Karpas-422 (cell line): ENCODE data around the gene IRF2. TPM values are rescaled to one million over a fixed set of nuclear protein-coding genes. Genes with fewer than 3 reads are reported as not detected.

Source experiments
- DNase-seq: peaks from one replicate; pipeline ENCODE4 v3.0.0-alpha.2; 2015
- H2AFZ ChIP-seq: fragments of 200-600 bp; sonication (generic); 2 replicates; pipeline ENCODE4 v1.6.1; 2014; ENCODE audit warnings: antibody characterized with exemption, low read length, mixed read lengths
- H3K27ac ChIP-seq: fragments of 200-600 bp; sonication (generic); 2 replicates; pipeline ENCODE4 v1.5.1; 2014; ENCODE audit warnings: mild to moderate bottlenecking, low read length, moderate library complexity
- H3K27me3 ChIP-seq: fragments of 200-600 bp; sonication (generic); 2 replicates; pipeline ENCODE4 v1.6.1; 2014; ENCODE audit warnings: low read length, mixed read lengths
- H3K36me3 ChIP-seq: fragments of 200-600 bp; sonication (generic); 2 replicates; pipeline ENCODE4 v1.6.1; 2014; ENCODE audit warnings: low read length, mixed read lengths; ENCODE audit not compliant: insufficient read depth
- H3K4me1 ChIP-seq: fragments of 200-600 bp; sonication (generic); 2 replicates; pipeline ENCODE4 v1.6.1; 2014; ENCODE audit warnings: mild to moderate bottlenecking, low read length, mixed read lengths
- H3K4me2 ChIP-seq: fragments of 200-600 bp; sonication (generic); 2 replicates; pipeline ENCODE4 v1.6.1; 2014; ENCODE audit warnings: low read length, low read depth, mild to moderate bottlenecking; ENCODE audit not compliant: poor library complexity, severe bottlenecking
- H3K4me3 ChIP-seq: fragments of 200-600 bp; sonication (generic); 2 replicates; pipeline ENCODE4 v1.5.1; 2014; ENCODE audit warnings: mild to moderate bottlenecking, antibody characterized with exemption, low read length, mixed read lengths
- H3K79me2 ChIP-seq: fragments of 200-600 bp; sonication (generic); 2 replicates; pipeline ENCODE4 v1.6.1; 2014; ENCODE audit warnings: mild to moderate bottlenecking, low read length, mixed read lengths
- H3K9ac ChIP-seq: fragments of 200-600 bp; sonication (generic); 2 replicates; pipeline ENCODE4 v1.6.0; 2014; ENCODE audit warnings: low read length
- H3K9me2 ChIP-seq: fragments of 200-600 bp; sonication (generic), shearing (Covaris generic); replicated peaks from 2 replicates; pipeline ENCODE4 v1.6.0; 2014; ENCODE audit warnings: mild to moderate bottlenecking, low read length, moderate library complexity; ENCODE audit not compliant: insufficient read depth
- H3K9me3 ChIP-seq: fragments of 300-700, 200-600 bp; sonication (generic); 2 replicates; pipeline ENCODE4 v1.6.1; 2014; ENCODE audit warnings: low read length, mixed read lengths
- H4K20me1 ChIP-seq: fragments of 200-600 bp; sonication (generic); 2 replicates; pipeline ENCODE4 v1.6.1; 2014; ENCODE audit warnings: mild to moderate bottlenecking, antibody characterized with exemption, low read length, low read depth; ENCODE audit not compliant: insufficient read depth
- total RNA-seq: library from RNA; depleted of rRNA; stranded (reverse); fragments of >200 nt; shearing (Covaris generic); gene quantifications from 2 replicates; pipeline ENCODE4 v1.2.3, GENCODE V29; 2014; ENCODE audit warnings: low replicate concordance

IRF2 gene
- total RNA-seq, 1 experiment from 2014 or later = 35.5 TPM

GRCh38 chr4:184387351-184387750 lies 87.0 kb downstream of the IRF2 start:
- H3K9me2 ChIP-seq = no peaks in the 10 kb centered on the region
- no peaks in the 10 kb centered on the region for H3K27me3 ChIP-seq
- peaks cover 79% of the 10 kb centered on the region for H3K4me1 ChIP-seq
- peak overlapping the region; percentile 67 for H3K9ac ChIP-seq
- H3K27ac ChIP-seq = peak overlapping the region; percentile 99
- H3K9me3 ChIP-seq = no peaks in the 10 kb centered on the region
- no peak overlapping the region for H2AFZ ChIP-seq
- peak overlapping the region; percentile 81 for H3K4me2 ChIP-seq
- DNase-seq = peak; percentile 84
- H3K79me2 ChIP-seq = no peaks in the 10 kb centered on the region
- H3K4me3 ChIP-seq = peak overlapping the region; percentile 50
- H3K36me3 ChIP-seq = peaks cover 8% of the 10 kb centered on the region; the same call in 1 of the 2 replicates
- H4K20me1 ChIP-seq = no peaks in the 10 kb centered on the region

- Histone ChIP-seq H3K4me3 (peak overlapping the region; percentile 50; the same call in 1 of the 2 replicates), H3K4me1 (peaks cover 70% of the 10 kb centered on the region), H3K9ac (peak overlapping the region; percentile 67), H3K9me2 (no peaks in the 10 kb centered on the region), H3K36me3 (peaks cover 4% of the 10 kb centered on the region; the same call in 1 of the 2 replicates), H4K20me1 (no peaks in the 10 kb centered on the region), H3K79me2 (no peaks in the 10 kb centered on the region), H3K9me3 (no peaks in the 10 kb centered on the region), H3K27ac (peak overlapping the region; percentile 99), H3K27me3 (no peaks in the 10 kb centered on the region), H2AFZ (no peak overlapping the region), H3K4me2 (peak overlapping the region; percentile 81)
- peak; percentile 73 for DNase-seq
Observed at GRCh38 chr4:184386271-184386781, 88.0 kb downstream of the IRF2 start.

GRCh38 chr4:184385705-184386141 lies 88.6 kb downstream of the IRF2 start:
- H3K79me2 ChIP-seq = no peaks in the 10 kb centered on the region
- peak overlapping the region; percentile 50; the same call in 1 of the 2 replicates for H3K4me3 ChIP-seq
- H3K27ac ChIP-seq = peak overlapping the region; percentile 99
- peak; percentile 75 for DNase-seq
- no peaks in the 10 kb centered on the region for H4K20me1 ChIP-seq
- H3K9ac ChIP-seq = peak overlapping the region; percentile 61
- no peaks in the 10 kb centered on the region; the same call in 1 of the 2 replicates for H3K36me3 ChIP-seq
- H3K4me2 ChIP-seq = peak overlapping the region; percentile 81
- no peaks in the 10 kb centered on the region for H3K27me3 ChIP-seq
- H3K4me1 ChIP-seq = peaks cover 66% of the 10 kb centered on the region
- H3K9me3 ChIP-seq = no peaks in the 10 kb centered on the region
- H2AFZ ChIP-seq = no peak overlapping the region
- H3K9me2 ChIP-seq = no peaks in the 10 kb centered on the region

GRCh38 chr4:184384810-184385557 lies 89.4 kb downstream of the IRF2 start:
- H3K4me2 ChIP-seq = peak overlapping the region; percentile 81
- no peaks in the 10 kb centered on the region; the same call in 1 of the 2 replicates for H3K36me3 ChIP-seq
- H2AFZ ChIP-seq = no peak overlapping the region
- DNase-seq = peak; percentile 69
- peak overlapping the region; percentile 61 for H3K9ac ChIP-seq
- peak overlapping the region; percentile 99 for H3K27ac ChIP-seq
- H3K9me3 ChIP-seq = no peaks in the 10 kb centered on the region
- peak overlapping the region; percentile 50 for H3K4me3 ChIP-seq
- no peaks in the 10 kb centered on the region for H4K20me1 ChIP-seq
- H3K27me3 ChIP-seq = no peaks in the 10 kb centered on the region
- no peaks in the 10 kb centered on the region for H3K79me2 ChIP-seq
- H3K9me2 ChIP-seq = no peaks in the 10 kb centered on the region
- peaks cover 66% of the 10 kb centered on the region for H3K4me1 ChIP-seq

GRCh38 chr4:184384056-184384809 lies 90.1 kb downstream of the IRF2 start:
- H3K4me2 ChIP-seq = peak overlapping the region; percentile 81
- peaks cover 66% of the 10 kb centered on the region for H3K4me1 ChIP-seq
- H2AFZ ChIP-seq = no peak overlapping the region
- H4K20me1 ChIP-seq = no peaks in the 10 kb centered on the region
- H3K27ac ChIP-seq = peak overlapping the region; percentile 99
- H3K79me2 ChIP-seq = no peaks in the 10 kb centered on the region
- no peaks in the 10 kb centered on the region for H3K9me2 ChIP-seq
- H3K9me3 ChIP-seq = no peaks in the 10 kb centered on the region
- DNase-seq = peak; percentile 80
- H3K36me3 ChIP-seq = no peaks in the 10 kb centered on the region; the same call in 1 of the 2 replicates
- no peaks in the 10 kb centered on the region for H3K27me3 ChIP-seq
- peak overlapping the region; percentile 50 for H3K4me3 ChIP-seq
- H3K9ac ChIP-seq = peak overlapping the region; percentile 61

- H4K20me1 ChIP-seq = no peaks in the 10 kb centered on the region
- peak overlapping the region; percentile 99 for H3K27ac ChIP-seq
- peaks cover 63% of the 10 kb centered on the region for H3K4me1 ChIP-seq
- H3K79me2 ChIP-seq = no peaks in the 10 kb centered on the region
- peak overlapping the region; percentile 56 for H3K9ac ChIP-seq
- no peak overlapping the region for H2AFZ ChIP-seq
- H3K4me3 ChIP-seq = peak overlapping the region; percentile 50; the same call in 1 of the 2 replicates
- no peaks in the 10 kb centered on the region for H3K9me3 ChIP-seq
- no peaks in the 10 kb centered on the region for H3K27me3 ChIP-seq
- DNase-seq = no peak
- no peaks in the 10 kb centered on the region for H3K9me2 ChIP-seq
- peak overlapping the region; percentile 81 for H3K4me2 ChIP-seq
- no peaks in the 10 kb centered on the region; the same call in 1 of the 2 replicates for H3K36me3 ChIP-seq
Observed at GRCh38 chr4:184383497-184384055, 90.8 kb downstream of the IRF2 start.

- Histone ChIP-seq H3K9me3 (no peaks in the 10 kb centered on the region), H3K79me2 (no peaks in the 10 kb centered on the region), H3K4me2 (no peak overlapping the region), H2AFZ (no peak overlapping the region), H3K4me3 (no peak overlapping the region), H3K9ac (no peak overlapping the region), H3K27me3 (no peaks in the 10 kb centered on the region), H3K27ac (peak overlapping the region; percentile 99), H3K9me2 (no peaks in the 10 kb centered on the region), H3K4me1 (peaks cover 50% of the 10 kb centered on the region), H3K36me3 (no peaks in the 10 kb centered on the region), H4K20me1 (no peaks in the 10 kb centered on the region)
- DNase-seq = no peak
Observed at GRCh38 chr4:184382189-184382846, 92.0 kb downstream of the IRF2 start.
